LNCaP clone FGC (cell line): Measurements from ENCODE around the gene PRDM10.

Source experiments
- DNase-seq: peaks from one replicate; pipeline ENCODE4 v3.0.0-alpha.2; 2011; ENCODE audit warnings: low read depth
- H3K4me3 ChIP-seq: 2 replicates; pipeline ENCODE4 v1.5.1; 2011; ENCODE audit warnings: mild to moderate bottlenecking, low read depth, low read length, control low read depth
- CTCF ChIP-seq: IDR thresholded peaks from 2 replicates; pipeline ENCODE4 v1.5.1; 2012; ENCODE audit warnings: mild to moderate bottlenecking; ENCODE audit not compliant: control insufficient read depth, insufficient read depth; ENCODE audit errors: extremely low read depth

PRDM10 gene

GRCh38 chr11:129930743-129931142 lies 71.9 kb downstream of the PRDM10 start:
- no peak overlapping the region for H3K4me3 ChIP-seq
- no peak for TF ChIP-seq CTCF
- DNase-seq = no peak

- no peak overlapping the region for H3K4me3 ChIP-seq
- DNase-seq = no peak
- no peak for TF ChIP-seq CTCF
Measured at GRCh38 chr11:129930296-129930695, 72.3 kb downstream of the PRDM10 start.

GRCh38 chr11:129929721-129930120 lies 72.9 kb downstream of the PRDM10 start:
- DNase-seq = no peak
- no peak overlapping the region for H3K4me3 ChIP-seq
- no peak for TF ChIP-seq CTCF

- no peak for TF ChIP-seq CTCF
- no peak for DNase-seq
Measured at GRCh38 chr11:129928923-129929692, 73.5 kb downstream of the PRDM10 start.

GRCh38 chr11:129922674-129923073 lies 80.0 kb downstream of the PRDM10 start:
- no peak for DNase-seq
- H3K4me3 ChIP-seq = no peak overlapping the region
- no peak for TF ChIP-seq CTCF

More at GRCh38 chr11:129928923-129929692, 73.5 kb downstream of the PRDM10 start:
- no peak overlapping the region for H3K4me3 ChIP-seq

- DNase-seq = no peak
- no peak for TF ChIP-seq CTCF
- no peak overlapping the region for H3K4me3 ChIP-seq
Measured at GRCh38 chr11:129918361-129918760, 84.3 kb downstream of the PRDM10 start.

- no peak for DNase-seq
- no peak for TF ChIP-seq CTCF
Measured at GRCh38 chr11:129917231-129917630, 85.4 kb downstream of the PRDM10 start.

More at GRCh38 chr11:129917231-129917630, 85.4 kb downstream of the PRDM10 start:
- no peak overlapping the region for H3K4me3 ChIP-seq
